Measurements from ENCODE around the gene SEC11A.
"Not testable (repeated sequence)": the region's sequence is repeated elsewhere in the genome, so short reads cannot be mapped to it uniquely, and the experiment has no call there.

SEC11A gene

DNA sequence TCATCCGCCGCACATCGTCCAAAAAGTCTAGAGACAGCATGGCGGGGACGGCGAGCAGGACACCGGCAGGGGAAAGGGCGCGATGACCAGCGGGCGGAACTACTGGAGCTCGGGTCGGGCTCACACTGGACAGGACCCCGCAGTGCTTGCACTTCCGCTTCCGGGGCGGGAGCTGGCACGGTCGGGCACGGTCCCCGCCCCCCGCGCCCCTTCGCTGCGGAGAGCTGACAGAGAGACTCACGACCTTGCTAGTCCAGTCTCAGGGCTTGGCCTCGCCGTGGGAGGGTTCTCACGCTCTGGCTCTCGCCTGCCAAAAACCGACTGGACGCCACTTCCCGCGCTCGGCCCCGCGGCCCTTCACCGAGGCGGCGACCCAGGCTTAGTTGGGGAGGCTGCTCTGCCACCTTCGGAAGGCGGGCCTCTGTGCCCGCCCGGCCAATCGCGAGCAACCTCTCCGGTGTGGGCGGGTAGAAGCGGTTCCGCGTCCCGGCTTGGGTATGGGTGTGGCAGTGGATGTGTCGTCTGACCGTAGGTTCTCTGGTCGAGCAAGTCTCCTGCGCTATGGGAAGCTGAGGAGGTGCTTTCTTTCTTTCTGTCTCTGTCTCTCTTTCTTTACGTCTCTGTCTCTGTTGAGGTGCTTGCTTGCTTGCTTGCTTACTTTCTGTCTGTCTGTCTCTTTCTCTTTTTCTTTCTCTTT, at the start of gene SEC11A:
TSS of gene SEC11A (minus strand) at position 104 of the 697 bp plus-strand sequence. CDS start at position 40, 64 bp downstream.
- peak; percentile 94 for DNase-seq

DNA sequence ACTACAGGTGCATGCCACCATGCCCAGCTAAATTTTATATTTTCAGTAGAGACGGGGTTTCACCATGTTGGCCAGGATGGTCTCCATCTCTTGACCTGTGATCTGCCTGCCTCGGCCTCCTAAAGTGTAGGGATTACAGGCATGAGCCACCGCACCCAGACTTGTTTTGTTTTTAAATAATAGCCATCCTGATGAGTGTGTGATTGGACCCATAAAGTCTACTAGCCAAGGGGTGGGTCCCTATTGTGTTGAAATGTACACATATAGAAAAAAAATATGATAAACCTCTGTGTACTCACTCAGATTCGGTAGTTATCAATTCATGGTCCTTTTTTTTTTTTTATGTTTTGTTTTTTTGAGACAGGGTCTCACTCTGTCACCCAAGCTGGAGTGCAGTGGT, 49.7 kb upstream of the SEC11A start:
- no peak for DNase-seq

DNA sequence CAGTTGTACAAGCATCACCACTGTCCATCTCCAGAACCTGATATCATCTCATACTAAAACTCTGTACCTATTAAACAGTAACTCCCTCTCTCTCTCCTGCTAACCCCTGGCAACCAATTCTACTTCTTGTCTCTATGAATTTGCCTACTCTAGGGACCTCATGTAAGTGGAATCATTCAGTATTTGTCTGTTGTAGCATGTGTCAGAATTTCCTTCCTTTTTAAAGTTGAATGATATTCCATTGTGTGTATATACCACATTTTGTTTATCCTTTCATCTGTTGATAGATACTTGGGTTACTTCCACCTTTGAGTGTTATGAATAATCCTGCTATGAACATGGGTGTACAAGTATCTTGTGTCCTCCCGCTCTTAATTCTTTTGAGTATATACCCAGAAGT, 49.0 kb upstream of the SEC11A start:
- no peak for DNase-seq

DNA sequence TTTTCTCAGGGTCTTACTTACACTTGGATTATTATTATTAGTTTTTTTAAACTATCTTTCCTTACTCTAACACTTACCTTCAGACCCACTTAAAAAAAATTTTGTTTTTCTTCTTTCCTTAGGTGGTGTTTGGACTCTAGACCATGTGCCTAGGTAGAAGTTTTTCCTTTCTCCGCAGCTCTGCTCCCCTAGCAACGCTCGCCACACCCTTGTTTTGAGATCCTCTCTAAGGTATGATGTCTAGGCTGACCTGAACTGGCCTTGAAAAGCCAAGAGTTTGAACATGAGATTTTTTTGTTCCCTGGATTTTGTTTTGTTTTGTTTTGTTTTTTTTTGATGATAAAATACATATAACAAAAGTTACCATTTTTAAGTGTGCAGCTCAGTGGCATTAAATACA, 48.6 kb upstream of the SEC11A start:
- no peak for DNase-seq

DNA sequence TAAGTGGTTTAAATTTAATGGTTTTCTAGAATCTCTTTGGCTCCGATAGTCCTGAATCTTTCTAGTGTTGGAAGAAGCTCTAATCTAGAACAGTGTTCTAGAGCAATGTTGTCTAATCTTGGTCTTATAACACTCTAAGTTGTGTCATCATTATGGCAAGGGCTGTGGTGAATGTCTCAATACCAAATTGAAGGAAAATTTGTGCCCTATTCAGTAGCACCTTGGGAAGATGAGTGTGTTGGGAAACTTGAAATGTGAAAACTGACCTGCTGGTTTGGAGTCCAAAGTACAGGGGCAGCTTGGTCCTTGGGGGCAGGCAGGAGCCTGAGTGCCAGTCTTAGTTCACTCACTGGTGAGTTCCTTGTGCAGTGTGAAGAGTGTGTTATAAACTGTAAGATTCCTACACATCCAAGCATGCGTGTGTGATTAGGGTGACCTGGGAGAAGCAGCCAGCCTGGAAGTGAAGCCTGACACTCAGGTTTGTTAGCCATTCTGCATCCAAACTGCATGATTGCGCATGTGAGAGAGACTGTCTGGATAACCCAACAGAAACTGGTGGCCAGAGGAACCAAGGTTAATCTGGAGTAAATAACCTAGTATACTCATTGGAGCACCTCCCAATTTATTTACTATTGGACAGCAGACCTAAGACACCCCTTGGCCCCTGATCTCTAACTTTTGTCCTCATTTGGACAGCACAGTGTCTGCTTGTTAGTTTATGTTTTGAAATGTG, 47.1 kb upstream of the SEC11A start:
- DNase-seq = no peak

DNA sequence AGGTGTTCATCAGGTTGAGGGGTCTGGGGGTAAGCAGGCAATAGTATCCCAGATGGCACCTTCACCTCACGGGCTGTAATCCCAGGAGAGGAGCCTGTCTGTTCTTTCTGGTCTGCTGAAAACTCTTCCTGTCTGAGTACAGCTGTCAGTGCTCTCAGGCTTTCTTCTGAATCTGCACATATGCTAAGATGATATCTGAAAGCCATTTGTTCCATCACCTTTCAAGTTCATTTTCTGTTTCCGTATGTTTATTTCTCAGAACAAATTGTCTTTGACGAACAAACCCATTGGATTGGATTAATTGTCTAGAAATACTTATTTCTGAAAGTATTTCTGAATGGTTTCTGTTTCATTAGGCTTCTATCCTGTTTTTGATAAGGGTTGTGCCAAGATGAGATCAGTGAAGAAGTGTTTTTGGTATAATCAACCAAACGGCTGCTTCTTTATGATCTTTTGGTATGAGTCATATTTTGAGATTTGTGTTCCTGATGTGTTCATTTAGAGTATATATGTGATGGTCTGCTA, 45.7 kb upstream of the SEC11A start:
- DNase-seq = no peak

DNA sequence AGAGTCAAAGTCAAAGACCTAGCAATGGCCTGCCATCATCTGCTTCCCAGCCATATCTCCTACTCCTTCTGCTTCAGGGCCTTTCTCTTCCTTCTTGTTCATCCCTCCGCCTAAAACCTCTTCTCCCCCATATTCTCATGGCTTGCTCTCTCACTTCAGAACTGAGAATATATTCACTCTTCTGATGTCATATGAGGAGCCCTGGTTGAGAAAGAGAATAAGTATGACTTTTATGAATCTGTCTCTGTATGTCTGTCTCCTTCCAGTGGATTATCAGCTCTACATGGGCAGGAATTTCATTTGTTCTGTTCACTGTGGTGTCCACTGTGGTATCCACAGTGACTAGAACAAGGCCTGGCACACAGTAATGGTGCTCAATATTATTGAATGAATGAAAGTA, 44.3 kb upstream of the SEC11A start:
- no peak for DNase-seq

DNA sequence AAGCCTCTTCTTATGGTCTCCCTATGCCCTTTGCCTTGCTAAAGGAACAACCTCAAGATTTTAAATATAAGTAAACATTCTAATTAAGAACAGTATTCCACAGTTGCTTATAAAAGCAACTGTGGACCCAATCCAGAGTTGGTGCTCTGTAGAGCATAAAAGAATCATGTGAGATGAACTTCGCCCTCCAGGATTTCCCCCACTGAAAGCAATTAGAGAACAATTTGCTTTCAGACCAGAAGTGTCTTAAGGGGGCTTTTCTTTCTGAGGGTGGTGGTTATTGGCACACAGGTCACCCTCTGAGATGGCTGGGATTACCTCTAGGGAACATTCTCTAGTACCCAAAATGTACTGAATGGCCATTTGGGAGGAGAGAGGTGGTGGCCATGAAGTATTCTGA, 43.1 kb upstream of the SEC11A start:
- DNase-seq = no peak

DNA sequence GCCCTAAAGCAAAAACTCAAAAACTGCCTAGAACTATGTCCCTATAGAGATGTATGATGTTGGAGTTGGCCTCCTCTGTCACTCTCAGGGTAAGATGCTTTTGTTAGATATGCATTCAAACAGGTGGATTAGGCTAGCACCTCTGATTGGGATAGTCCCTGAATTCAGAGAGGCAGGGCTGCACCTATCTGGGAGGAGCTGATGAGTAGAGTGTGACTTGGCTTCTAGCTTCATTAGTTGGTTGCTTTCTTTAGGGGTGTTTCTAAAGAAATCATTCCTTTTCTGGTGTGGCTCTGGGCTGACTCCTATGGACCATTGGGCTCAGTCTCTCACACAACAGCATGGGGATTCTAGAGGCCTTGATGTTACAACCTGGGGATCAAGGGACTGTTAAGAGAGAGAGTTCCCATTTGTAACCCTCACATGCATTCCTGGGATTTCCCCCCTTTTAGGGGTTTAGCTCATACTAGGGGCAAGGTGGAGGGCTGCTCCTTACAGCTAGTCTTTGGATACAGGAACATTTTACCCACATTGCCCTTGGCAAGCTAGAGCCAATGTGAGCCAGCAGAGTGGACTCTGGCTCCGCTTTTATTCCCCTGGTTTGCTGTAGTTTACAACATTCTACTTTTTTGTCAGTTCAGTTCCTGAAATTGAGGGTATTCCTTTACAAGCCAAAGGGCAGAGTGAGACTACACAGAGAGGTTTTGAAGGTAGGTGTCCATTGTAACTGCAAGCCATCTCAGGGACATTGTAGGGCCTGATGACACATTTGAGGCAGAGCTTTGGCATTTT, 40.0 kb upstream of the SEC11A start:
- no peak for DNase-seq

DNA sequence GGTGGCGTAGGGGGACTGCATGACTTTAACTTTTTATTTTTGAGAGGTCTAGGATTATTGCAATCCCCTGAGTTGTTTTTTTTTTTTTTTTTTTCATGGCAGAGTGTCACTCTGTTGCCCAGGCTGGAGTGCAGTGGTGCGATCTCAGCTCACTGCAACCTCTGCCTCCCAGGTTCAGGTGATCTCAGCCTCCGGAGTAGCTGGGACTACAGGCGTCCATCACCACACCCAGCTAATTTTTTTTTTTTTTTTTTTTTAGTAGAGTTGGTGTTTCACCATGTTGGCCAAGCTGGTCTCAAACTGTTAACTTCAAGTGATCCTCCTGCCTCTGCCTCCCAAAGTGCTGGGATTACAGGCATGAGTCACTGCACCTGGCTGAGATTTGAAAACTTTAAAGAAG, 39.0 kb upstream of the SEC11A start:
- DNase-seq = not testable (repeated sequence)

DNA sequence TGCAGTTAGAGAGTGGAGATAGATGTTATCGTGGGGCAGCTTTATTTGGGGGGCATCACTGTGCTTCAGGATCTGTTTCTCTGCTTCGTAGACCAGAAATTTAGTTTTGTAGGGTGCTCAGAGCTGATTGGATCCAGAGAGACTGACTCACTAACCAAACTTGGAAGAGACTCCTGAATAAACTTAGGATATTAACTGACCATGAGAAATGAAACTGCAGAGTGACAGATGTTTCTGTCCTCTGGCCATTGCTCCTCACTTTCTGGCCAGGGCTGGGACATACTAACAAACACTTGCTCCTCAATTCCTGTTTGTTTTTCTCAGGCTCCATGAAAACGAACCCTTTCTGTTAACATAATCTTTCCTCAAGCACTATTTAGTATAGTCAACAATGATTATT, 36.8 kb upstream of the SEC11A start:
- DNase-seq = peak; percentile 50

DNA sequence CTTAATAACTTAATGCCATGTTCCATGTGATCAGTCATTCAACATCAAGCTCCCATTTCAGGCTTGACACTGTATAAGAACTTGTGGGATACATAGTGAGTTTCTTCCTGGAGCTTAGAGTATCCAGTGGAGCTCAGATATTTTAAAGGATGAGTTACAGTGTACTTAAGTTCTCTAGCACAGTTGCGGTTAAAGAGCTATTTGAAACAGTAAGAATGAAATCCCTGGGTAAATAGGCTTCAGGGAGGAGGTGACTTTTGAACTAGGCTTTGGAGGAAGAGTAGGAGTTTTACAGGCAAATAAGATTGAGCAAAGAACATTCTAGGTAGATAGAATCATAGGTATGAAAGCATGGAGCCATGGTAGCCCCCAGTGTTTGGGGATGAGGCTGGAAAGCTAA, 36.3 kb upstream of the SEC11A start:
- no peak for DNase-seq

DNA sequence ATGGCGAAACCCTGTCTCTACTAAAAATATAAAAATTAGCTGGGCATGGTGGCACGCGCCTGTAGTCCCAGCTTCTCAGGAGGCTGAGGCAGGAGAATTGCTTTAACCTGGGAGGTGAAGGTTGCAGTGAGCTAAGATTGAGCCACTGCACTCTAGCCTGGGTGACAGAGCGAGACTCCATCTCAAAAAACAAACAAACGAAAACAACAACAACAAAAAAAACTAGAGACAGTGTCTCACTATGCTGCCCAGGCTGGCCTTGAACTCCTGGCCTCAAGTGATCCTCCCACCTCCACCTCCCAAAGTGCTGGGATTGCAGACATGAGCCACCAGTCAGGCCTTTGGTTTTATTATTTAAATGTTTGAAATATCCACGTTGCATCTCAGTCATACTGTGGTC, 35.8 kb upstream of the SEC11A start:
- DNase-seq = not testable (repeated sequence)

DNA sequence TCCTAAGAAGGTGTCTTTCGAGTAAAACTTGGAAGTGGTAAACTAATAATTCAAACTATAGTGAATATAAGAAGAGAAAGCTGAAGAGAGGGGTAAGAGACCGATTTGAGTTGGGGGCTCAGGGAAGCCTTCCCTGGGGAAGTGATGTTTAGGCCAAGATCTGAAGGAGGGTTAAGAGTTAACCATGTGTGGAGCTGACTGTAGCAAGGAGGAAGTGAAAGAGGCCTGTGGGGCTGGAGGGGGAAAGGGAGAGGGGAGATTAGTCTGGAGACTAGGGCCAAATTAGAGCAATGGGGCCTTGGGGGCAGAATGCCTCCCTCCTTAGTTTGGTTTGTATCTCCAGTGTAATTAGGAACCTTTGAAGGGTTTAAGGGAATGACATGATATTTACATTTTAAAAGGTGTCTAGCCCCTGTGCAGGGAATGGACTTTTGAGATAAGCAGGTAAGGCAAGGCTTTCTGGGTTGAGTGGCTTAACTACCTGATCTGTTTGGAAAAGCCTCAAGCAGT, 34.7 kb upstream of the SEC11A start:
- DNase-seq = no peak

DNA sequence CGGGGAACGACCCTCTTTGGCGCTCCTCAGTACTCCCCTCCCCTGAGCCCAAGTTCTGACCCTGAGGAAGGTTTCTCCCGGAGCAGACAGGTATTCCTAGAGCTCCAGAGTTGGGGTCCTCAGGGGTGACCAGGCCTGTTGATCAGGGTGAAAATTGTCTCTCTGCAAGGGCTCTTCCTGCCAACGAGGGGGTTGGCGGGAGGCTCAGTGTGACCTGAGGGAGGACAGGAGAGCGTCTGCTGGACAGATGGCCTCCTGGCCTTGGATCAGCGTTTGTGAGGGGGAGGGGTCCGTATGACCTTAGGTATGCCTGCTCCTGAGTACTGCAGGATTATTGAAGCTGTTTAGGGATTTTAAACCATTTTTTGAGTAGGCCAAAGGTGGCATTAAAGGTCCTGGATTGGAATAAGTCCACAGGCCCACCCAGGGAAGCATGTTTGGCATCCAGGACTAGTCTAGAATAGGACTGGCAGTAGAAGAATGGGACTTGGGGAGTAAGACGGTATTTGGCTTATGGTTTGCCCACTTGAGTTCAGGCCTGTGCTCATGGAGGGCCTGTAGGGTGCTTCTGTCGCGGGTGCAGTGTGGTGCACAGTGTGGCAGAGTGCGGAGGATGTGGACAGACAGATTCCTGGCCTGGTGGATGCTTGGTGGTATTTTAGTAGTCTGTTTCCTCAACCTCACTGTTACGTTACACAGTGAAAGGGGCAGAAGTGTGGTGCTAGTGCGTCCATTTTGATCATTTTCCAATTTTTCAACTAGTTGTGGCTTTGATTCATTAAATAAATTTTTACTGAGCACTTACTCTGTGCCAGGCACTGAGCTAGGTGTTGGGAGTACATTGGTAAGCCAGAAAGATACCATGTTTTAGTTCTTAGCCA, 33.4 kb upstream of the SEC11A start:
- peak; percentile 18 for DNase-seq

DNA sequence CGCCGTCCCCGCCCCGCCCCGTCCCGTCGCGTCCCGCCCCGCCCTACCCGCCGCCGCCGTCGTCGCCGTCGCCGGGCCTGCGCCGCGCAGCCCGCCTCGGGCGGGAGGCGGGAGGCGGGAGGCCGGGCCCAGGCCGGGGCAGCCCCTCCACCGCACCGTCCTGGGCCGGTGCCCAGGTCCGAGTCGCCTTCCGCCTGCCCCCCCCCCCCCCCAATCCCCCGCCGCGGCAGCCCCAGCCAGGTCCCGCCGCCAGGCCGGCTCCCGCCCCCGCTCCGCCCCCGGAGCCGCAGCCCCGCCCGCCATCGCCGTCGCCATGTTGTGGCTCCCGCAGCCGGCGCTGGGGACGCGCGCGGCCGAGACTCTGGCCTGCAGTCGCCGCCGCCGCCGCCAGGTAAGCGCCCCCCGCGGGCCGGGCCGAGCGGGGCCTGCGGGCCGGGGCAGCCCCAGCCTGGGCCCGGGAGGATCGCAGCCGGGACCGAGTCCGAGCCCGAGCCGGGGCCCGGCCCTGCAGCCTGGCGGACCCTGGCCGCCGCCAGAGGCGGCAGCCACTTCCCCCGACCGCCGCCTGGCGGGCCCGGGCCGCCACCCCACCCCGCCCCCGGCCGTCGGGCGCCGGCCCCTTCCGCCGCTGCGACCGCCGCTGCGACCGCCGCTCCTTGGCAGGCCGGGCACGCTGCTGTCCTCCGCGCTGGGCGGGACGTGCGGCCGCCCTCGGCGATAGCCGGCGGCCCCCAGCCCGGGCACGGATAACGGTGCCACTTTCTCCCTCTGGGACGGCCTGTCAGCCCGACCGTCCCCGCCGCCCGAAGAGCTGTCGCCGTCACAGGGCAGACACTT, 32.6 kb upstream of the SEC11A start, which contains the start of gene ZNF592:
TSS of gene ZNF592 (plus strand) at position 319 of the 837 bp plus-strand sequence. CDS start 34,084 bp downstream, outside the sequence.
- peak; percentile 74 for DNase-seq

DNA sequence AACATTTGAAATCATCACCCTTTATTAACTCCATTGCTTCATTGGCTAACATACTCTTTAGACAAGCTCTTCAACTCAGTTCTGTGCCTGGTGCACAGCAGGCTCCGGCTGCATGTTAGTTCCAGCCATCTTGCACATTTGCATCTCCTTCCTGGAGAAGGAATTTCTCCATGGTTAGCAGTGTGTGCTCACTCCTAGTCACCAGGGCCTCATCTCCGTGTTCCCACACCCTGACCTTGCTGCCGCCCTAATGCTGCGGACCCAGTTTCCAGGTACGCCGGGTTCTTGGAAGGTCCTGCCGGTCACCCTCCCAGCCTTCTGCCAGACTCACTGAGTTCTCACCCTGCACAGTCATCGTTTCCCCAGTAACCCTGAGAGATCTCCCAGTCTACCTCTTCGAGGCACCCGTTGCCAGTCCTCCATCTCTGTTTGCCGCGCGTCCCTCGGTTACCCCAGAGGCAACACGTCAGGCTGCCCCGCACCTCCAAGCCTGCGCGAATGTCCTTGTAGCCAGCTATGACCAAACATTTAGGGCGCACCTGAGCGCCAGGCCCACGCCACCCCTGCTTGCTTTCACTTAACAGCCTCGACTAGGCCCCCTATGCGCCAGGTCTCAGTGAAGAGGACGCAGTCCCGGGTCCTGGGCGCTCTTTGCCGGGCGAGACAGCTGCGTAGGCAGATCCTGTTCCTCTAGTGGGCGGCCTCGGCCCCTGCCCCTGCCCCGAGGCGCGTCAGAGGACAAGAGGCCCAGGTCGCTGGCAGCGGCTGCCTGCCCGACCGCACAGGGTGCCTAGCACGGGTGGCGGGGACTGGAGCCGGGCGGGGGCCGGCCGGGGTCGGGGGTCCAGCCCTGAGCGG, 31.7 kb upstream of the SEC11A start:
- DNase-seq = peak; percentile 51

DNA sequence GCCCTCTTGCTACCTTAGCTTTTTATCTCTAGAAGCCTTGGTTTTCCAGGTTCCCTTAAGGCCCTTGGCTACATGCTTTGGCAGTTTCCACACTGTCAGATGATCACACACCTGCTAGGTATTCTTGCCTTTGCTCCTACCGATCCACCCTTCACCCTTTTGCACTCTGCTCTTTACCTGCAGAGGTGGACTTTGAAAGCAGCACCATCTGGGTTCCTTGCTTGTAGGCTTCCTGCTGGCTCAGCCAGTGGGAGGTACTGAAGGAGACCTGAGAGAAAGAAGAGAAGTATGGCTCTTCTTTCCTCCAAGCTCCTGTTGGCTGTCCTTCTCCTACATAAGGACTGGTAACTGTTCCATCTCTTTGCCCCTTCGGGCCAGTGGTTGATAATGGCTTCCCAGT, 25.2 kb upstream of the SEC11A start:
- no peak for DNase-seq

DNA sequence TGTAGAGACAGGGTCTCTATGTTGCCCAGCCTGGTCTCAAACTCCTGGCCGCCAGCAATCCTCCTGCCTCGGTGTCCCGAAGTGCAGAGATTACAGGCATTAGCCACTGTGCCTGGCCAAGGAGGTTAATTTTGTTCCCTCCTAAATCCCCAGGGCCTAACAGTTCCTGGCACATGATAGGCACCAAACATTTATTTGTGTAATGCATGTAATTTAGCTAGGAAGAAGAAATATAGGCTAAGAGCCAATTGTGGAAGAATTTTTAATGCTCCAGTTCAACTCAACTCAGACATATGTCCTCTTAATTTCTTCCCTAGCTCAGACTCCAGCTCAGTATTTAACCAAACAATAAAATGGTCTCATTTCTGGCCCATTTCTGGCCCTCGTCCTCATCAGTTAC, 24.8 kb upstream of the SEC11A start:
- DNase-seq = no peak

DNA sequence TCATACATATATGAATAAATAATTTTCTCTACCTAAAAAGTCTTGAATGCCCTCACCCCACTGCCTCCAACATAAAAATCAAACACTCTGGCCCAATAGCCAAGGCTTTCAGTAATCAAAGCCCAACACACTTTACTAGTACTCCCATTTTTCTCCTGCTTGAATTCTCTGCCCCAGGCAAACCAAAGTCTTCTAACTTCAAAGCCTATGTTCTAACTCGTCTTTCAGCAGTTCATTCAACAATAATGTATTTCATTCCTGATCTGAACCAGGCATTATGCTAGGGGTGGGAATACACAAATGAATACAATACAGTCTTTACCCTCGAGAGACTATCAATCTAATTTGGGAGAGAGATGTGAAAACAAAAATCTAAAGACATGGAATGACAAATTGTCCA, 21.1 kb upstream of the SEC11A start:
- no peak for DNase-seq

Data from HCEC 1CT (cell line).